NB4 (cell line): Measurements from ENCODE around the gene SLMAP.

ENCODE experiments used
- CTCF ChIP-seq: IDR thresholded peaks from one replicate; pipeline ENCODE4 v1.5.1; 2012; ENCODE audit warnings: low read depth, low read length
- POLR2A ChIP-seq: IDR thresholded peaks from 2 replicates; pipeline ENCODE4 v1.6.1; 2011; ENCODE audit warnings: mild to moderate bottlenecking; ENCODE audit not compliant: insufficient read length; ENCODE audit errors: extremely low read depth

GRCh38 chr3:57972531-57973111 lies 216.5 kb downstream of the SLMAP start:
- TF ChIP-seq POLR2A, result no peak
- no peak for TF ChIP-seq CTCF
